Endodermal cell (in vitro differentiated cells): ENCODE measurements around the gene PTPMT1. TPM values are rescaled to one million over a fixed set of nuclear protein-coding genes. Genes with fewer than 3 reads are reported as not detected.

Source experiments
- DNase-seq: peaks from one replicate; pipeline ENCODE4 v3.0.0-alpha.2; 2017
- H3K27ac ChIP-seq: 2 replicates; pipeline ENCODE4 v1.5.1; 2013; ENCODE audit warnings: mild to moderate bottlenecking, low read depth, low read length, moderate library complexity
- H3K27me3 ChIP-seq: 2 replicates; pipeline ENCODE4 v1.6.1; 2013; ENCODE audit warnings: mild to moderate bottlenecking, low read length, moderate library complexity; ENCODE audit not compliant: insufficient read depth, control insufficient read depth, poor library complexity, severe bottlenecking
- H3K36me3 ChIP-seq: 2 replicates; pipeline ENCODE4 v1.7.0; 2013; ENCODE audit warnings: mild to moderate bottlenecking, low read length, moderate library complexity; ENCODE audit not compliant: control insufficient read depth, insufficient read depth
- H3K4me1 ChIP-seq: one replicate; pipeline ENCODE4 v1.7.0; 2013; ENCODE audit warnings: low read length; ENCODE audit not compliant: control insufficient read depth, insufficient read depth
- H3K4me3 ChIP-seq: 2 replicates; pipeline ENCODE4 v1.5.1; 2013; ENCODE audit warnings: mild to moderate bottlenecking, low read length, moderate library complexity
- H3K9ac ChIP-seq: 2 replicates; pipeline ENCODE4 v1.6.1; 2013; ENCODE audit warnings: mild to moderate bottlenecking, low read length, moderate library complexity; ENCODE audit not compliant: poor library complexity, severe bottlenecking; ENCODE audit errors: extremely low read depth
- H3K9me3 ChIP-seq: 2 replicates; pipeline ENCODE4 v1.6.1; 2013; ENCODE audit warnings: mild to moderate bottlenecking, low read length, moderate library complexity; ENCODE audit not compliant: control insufficient read depth
- H3K27ac Mint-ChIP-seq: 2 replicates; pipeline ENCODE4 v1.8.0; 2020; ENCODE audit warnings: mixed read lengths
- H3K27me3 Mint-ChIP-seq: 2 replicates; pipeline ENCODE4 v1.8.0; 2021; ENCODE audit warnings: mild to moderate bottlenecking, mixed read lengths; ENCODE audit not compliant: insufficient read depth
- H3K36me3 Mint-ChIP-seq: 2 replicates; pipeline ENCODE4 v1.8.0; 2020; ENCODE audit warnings: low read depth, mixed read lengths
- H3K4me1 Mint-ChIP-seq: 2 replicates; pipeline ENCODE4 v1.8.0; 2020; ENCODE audit warnings: mixed read lengths
- H3K4me3 Mint-ChIP-seq: 2 replicates; pipeline ENCODE4 v1.8.0; 2020; ENCODE audit warnings: mild to moderate bottlenecking, moderate library complexity, mixed read lengths
- H3K9me3 Mint-ChIP-seq: 2 replicates; pipeline ENCODE4 v1.8.0; 2020; ENCODE audit warnings: mild to moderate bottlenecking, mixed read lengths
- WGBS, 2 experiments: methylation state at CpG; one replicate each; pipeline versions ENCODE4 v1.1.5 to v1.1.7; 2013; ENCODE audit warnings: missing lambda C conversion rate in 2 of 2, mixed read lengths in 1 of 2; ENCODE audit not compliant: insufficient coverage in 1 of 2, insufficient read length in 1 of 2; 5-methylcytosine and 5-hydroxymethylcytosine counted together
- total RNA-seq, 2 donors: library from RNA; stranded (reverse); fragmentation: NEBNext Ultra II Directional in 1 of 2; extraction: Animal tissue kit (Norgen Biotek cat#: 25700) in 1 of 2; gene quantifications; 2 replicates in 1 of 2; 3 replicates in 1 of 2; pipeline ENCODE4 v1.2.1, GENCODE V29; 2021
- TF ChIP-seq, protein P1 (sequence below): fragments of 200-600 bp; sonication (generic); conservative IDR thresholded peaks from 2 replicates; pipeline ENCODE4 v1.5.0; 2021; ENCODE audit warnings: antibody characterized with exemption, mild to moderate bottlenecking

Gene PTPMT1
- total RNA-seq, 2 donors from 2014 or later = 55.8 to 65.0 TPM

DNA sequence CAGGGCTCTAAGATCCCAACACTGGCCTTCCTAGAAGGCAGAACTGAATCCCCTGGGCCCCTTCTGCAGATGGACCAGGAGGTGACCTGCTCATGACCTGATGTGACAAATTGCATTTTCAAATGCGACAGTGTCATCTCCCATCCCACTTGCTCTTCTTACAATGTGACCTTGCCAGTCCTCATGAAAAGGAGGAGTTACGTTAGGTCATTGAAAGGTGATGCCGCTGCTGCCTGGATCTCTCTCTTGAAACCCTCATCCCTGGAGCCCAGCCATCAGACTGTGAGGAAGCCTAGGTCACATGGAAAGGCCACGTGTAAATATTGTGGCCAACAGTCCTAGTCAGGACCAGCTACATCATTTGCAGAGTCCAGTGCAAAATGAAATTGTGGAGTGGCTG, 34.5 kb downstream of the PTPMT1 start:
- H3K36me3 ChIP-seq = no peaks in the 10 kb centered on the region
- peaks cover 12% of the 10 kb centered on the region for H3K27me3 Mint-ChIP-seq
- H3K4me3 Mint-ChIP-seq = no peak overlapping the region
- WGBS, 2 experiments = 71 to 89% methylated on average over 4 of the region's 4 CpGs
- H3K4me1 ChIP-seq = peaks cover 9% of the 10 kb centered on the region
- H3K27ac ChIP-seq = no peak overlapping the region
- H3K9me3 Mint-ChIP-seq = no peaks in the 10 kb centered on the region
- no peaks in the 10 kb centered on the region for H3K36me3 Mint-ChIP-seq
- H3K9ac ChIP-seq = peak overlapping the region; percentile 56
- peak overlapping the region; percentile 87 for H3K27ac Mint-ChIP-seq
- TF ChIP-seq, protein P1, sequence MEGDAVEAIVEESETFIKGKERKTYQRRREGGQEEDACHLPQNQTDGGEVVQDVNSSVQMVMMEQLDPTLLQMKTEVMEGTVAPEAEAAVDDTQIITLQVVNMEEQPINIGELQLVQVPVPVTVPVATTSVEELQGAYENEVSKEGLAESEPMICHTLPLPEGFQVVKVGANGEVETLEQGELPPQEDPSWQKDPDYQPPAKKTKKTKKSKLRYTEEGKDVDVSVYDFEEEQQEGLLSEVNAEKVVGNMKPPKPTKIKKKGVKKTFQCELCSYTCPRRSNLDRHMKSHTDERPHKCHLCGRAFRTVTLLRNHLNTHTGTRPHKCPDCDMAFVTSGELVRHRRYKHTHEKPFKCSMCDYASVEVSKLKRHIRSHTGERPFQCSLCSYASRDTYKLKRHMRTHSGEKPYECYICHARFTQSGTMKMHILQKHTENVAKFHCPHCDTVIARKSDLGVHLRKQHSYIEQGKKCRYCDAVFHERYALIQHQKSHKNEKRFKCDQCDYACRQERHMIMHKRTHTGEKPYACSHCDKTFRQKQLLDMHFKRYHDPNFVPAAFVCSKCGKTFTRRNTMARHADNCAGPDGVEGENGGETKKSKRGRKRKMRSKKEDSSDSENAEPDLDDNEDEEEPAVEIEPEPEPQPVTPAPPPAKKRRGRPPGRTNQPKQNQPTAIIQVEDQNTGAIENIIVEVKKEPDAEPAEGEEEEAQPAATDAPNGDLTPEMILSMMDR = no peak
- no peak overlapping the region for H3K4me3 ChIP-seq
- H3K9me3 ChIP-seq = no peaks in the 10 kb centered on the region
- H3K4me1 Mint-ChIP-seq = peaks cover 13% of the 10 kb centered on the region
- no peak for DNase-seq
- H3K27me3 ChIP-seq = peaks cover 7% of the 10 kb centered on the region

DNA sequence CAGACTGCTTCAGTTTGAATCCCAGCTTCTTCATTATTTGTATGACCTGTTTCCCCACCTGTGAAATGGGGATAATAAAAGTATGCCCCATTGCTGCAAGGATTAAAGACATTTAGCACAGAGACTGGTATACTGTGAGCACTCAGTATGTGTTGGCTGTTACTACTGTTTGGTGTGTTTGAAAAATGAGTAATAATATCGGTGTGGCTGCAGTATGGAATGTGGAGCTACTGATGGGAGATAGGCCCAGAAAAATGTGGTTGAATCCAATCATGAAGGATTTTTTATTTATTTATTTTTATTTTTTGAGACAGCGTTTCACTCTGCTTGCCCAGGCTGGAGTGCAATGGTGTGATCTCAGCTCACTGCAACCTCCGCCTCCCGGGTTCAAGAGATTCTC, 37.9 kb downstream of the PTPMT1 start:
- Histone ChIP-seq H3K4me3 (no peak overlapping the region), H3K9ac (no peak overlapping the region), H3K36me3 (no peaks in the 10 kb centered on the region), H3K9me3 (no peaks in the 10 kb centered on the region), H3K27me3 (no peaks in the 10 kb centered on the region), H3K4me1 (peaks cover 12% of the 10 kb centered on the region), H3K27ac (no peak overlapping the region)
- TF ChIP-seq, protein P1 = no peak
- H3K4me3 Mint-ChIP-seq = no peak overlapping the region
- H3K4me1 Mint-ChIP-seq = peaks cover 27% of the 10 kb centered on the region
- no peaks in the 10 kb centered on the region for H3K36me3 Mint-ChIP-seq
- H3K27ac Mint-ChIP-seq = no peak overlapping the region
- WGBS, 2 experiments = 91 to 95% methylated on average over 4 of the region's 4 CpGs
- no peak for DNase-seq
- no peaks in the 10 kb centered on the region for H3K27me3 Mint-ChIP-seq
- no peaks in the 10 kb centered on the region for H3K9me3 Mint-ChIP-seq

DNA sequence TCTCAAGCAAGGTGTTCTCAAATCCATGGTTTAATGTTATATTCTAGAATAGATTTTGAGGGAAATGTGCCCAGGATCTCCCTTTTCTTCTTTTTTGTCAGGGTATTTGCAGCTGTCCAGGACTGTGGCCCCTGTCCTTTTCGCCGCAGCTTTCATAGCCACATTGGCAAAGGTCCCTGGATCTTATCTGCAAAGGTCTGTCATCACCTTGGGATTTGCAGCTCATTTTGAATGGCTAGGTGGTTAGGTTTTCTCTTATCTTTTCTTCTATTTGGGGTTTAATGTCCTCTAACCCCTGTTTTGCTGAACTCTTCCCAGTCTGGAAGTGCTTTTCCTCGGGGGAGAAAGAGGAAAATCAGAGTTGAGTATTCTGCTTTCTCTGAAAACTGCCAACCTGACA, 40.5 kb downstream of the PTPMT1 start:
- Mint-ChIP-seq H3K4me3 (no peak overlapping the region), H3K27ac (no peak overlapping the region), H3K36me3 (no peaks in the 10 kb centered on the region), H3K27me3 (no peaks in the 10 kb centered on the region), H3K4me1 (peaks cover 14% of the 10 kb centered on the region), H3K9me3 (no peaks in the 10 kb centered on the region)
- Histone ChIP-seq H3K9ac (no peak overlapping the region), H3K9me3 (no peaks in the 10 kb centered on the region), H3K36me3 (no peaks in the 10 kb centered on the region), H3K4me3 (no peak overlapping the region), H3K4me1 (peaks cover 4% of the 10 kb centered on the region), H3K27ac (no peak overlapping the region), H3K27me3 (no peaks in the 10 kb centered on the region)
- DNase-seq = no peak
- TF ChIP-seq, protein P1 = no peak
- WGBS, 2 experiments = 85 to 100% methylated on average over 3 of the region's 3 CpGs
